HG03521 (cell line): ENCODE measurements around the gene ZNF83.
"Not testable (repeated sequence)": the region's sequence is repeated elsewhere in the genome, so short reads cannot be mapped to it uniquely, and the experiment has no call there.

Experiments
- ATAC-seq: cut with Tn5 transposase; IDR thresholded peaks from one replicate; pipeline ENCODE4 v1.9.1; 2021; ENCODE audit warnings: mild to moderate bottlenecking, moderate library complexity; ENCODE audit not compliant: unreplicated experiment

ZNF83 gene

GRCh38 chr19:52640916-52641315, 2.8 kb upstream of the ZNF83 start:
- ATAC-seq, result no peak

- no peak for ATAC-seq
These were observed 1.8 kb upstream of the ZNF83 start for GRCh38 chr19:52639996-52640395.

GRCh38 chr19:52638601-52639000, 446 bp upstream of the ZNF83 start:
- ATAC-seq, result no peak

- ATAC-seq, result no peak
These were observed 2.2 kb downstream of the ZNF83 start for GRCh38 chr19:52635786-52636570.

- not testable (repeated sequence) for ATAC-seq
These were observed 10.7 kb downstream of the ZNF83 start for GRCh38 chr19:52627441-52627840.

GRCh38 chr19:52626915-52627314, 11.2 kb downstream of the ZNF83 start:
- ATAC-seq, result no peak

GRCh38 chr19:52622261-52622660, 15.9 kb downstream of the ZNF83 start:
- ATAC-seq, result no peak

GRCh38 chr19:52621376-52621775, 16.8 kb downstream of the ZNF83 start:
- no peak for ATAC-seq

- no peak for ATAC-seq
These were observed 24.8 kb downstream of the ZNF83 start for GRCh38 chr19:52613299-52613906.

- no peak for ATAC-seq
These were observed 34.5 kb downstream of the ZNF83 start for GRCh38 chr19:52603558-52604207.

- ATAC-seq, result no peak
These were observed 35.2 kb downstream of the ZNF83 start for GRCh38 chr19:52602941-52603340.

- not testable (repeated sequence) for ATAC-seq
These were observed 36.2 kb downstream of the ZNF83 start for GRCh38 chr19:52601974-52602366.

GRCh38 chr19:52601025-52601973, 36.9 kb downstream of the ZNF83 start:
- peak; percentile 93 for ATAC-seq

- ATAC-seq, result peak; percentile 6
These were observed 37.5 kb downstream of the ZNF83 start for GRCh38 chr19:52600639-52601024.

- no peak for ATAC-seq
These were observed 38.9 kb downstream of the ZNF83 start for GRCh38 chr19:52599241-52599640.

- ATAC-seq, result not testable (repeated sequence)
These were observed 44.7 kb downstream of the ZNF83 start for GRCh38 chr19:52593441-52593840.

- ATAC-seq, result no peak
These were observed 45.9 kb downstream of the ZNF83 start for GRCh38 chr19:52592301-52592700.

- no peak for ATAC-seq
These were observed 47.4 kb downstream of the ZNF83 start for GRCh38 chr19:52590728-52591127.

GRCh38 chr19:52585604-52586003, 52.6 kb downstream of the ZNF83 start:
- no peak for ATAC-seq

- no peak for ATAC-seq
These were observed 53.3 kb downstream of the ZNF83 start for GRCh38 chr19:52584736-52585440.
